K562 (cell line): ENCODE results near the gene IGSF23. TPM values are rescaled to one million over a fixed set of nuclear protein-coding genes. Genes with fewer than 3 reads are reported as not detected.

Experiments
- ATAC-seq: fragments of 200-7000 bp; cut with Tn5 transposase; 3 replicates; pipeline ENCODE4 v1.9.1; 2020; ENCODE audit warnings: moderate library complexity
- BruUV-seq: library from RNA; stranded (reverse); fragments of 400-500 nt; replicated peaks from 2 replicates; lab custom pipeline; 2021; lab: Mats Ljungman, UMichigan
- CTCF ChIA-PET: fragments of 300-600 bp; formaldehyde crosslinking; extraction: SDS; loops from one replicate; lab custom pipeline; 2021; ENCODE audit warnings: low intra/inter-chr PET ratio; lab: Yijun Ruan, JAX
- POLR2A ChIA-PET: fragments of 300-600, 350-650 bp; sonication (Branson Sonifier 250); formaldehyde crosslinking; extraction: SDS; loops from one replicate; lab custom pipeline; 2021; ENCODE audit warnings: antibody characterized with exemption, inconsistent platforms; lab: Yijun Ruan, JAX
- DNase-seq, 4 experiments: peaks; one replicate each; pipeline versions ENCODE4 v3.0.0 to v3.0.0-alpha.2; 2011 to 2018; ENCODE audit warnings: low spot score in 3 of 4, mixed read lengths in 3 of 4; ENCODE audit errors: extremely low read depth in 1 of 4
- FAIRE-seq: peaks from 2 replicates; lab custom pipeline; 2011; peaks lifted over from hg19 to GRCh38; lab: Jason Lieb, UNC
- H2AFZ ChIP-seq: 2 replicates; pipeline ENCODE4 v1.6.0; 2011; ENCODE audit warnings: low read depth, low read length, control low read depth, inconsistent platforms
- H3K27ac ChIP-seq: fragments of 200-600 bp; 3 replicates; pipeline ENCODE4 v1.8.0; 2011; ENCODE audit warnings: low read depth, mild to moderate bottlenecking, control low read depth, inconsistent platforms, low read length, moderate library complexity, mixed read lengths; ENCODE audit errors: extremely low read depth
- H3K27me3 ChIP-seq, 2 experiments: fragments of 300-600 bp in 1 of 2; 2 replicates in 1 of 2; 3 replicates in 1 of 2; pipeline versions ENCODE4 v1.6.0 to v1.8.0; 2011; ENCODE audit warnings: inconsistent platforms in 2 of 2, low read length in 2 of 2, mild to moderate bottlenecking in 1 of 2, mixed read lengths in 1 of 2, moderate library complexity in 1 of 2; ENCODE audit not compliant: control insufficient read depth in 2 of 2, insufficient read depth in 2 of 2
- H3K36me3 ChIP-seq: fragments of 300-600 bp; 3 replicates; pipeline ENCODE4 v1.8.0; 2011; ENCODE audit warnings: mild to moderate bottlenecking, low read length, inconsistent platforms; ENCODE audit not compliant: control insufficient read depth, insufficient read depth
- H3K4me1 ChIP-seq, 2 experiments: fragments of 200-600 bp in 1 of 2; replicated peaks in 1 of 2; 2 replicates in 1 of 2; 3 replicates in 1 of 2; pipeline versions ENCODE4 v1.5.1 to v1.8.0; 2011; ENCODE audit warnings: inconsistent platforms in 2 of 2, low read length in 2 of 2, mild to moderate bottlenecking in 1 of 2, mixed read lengths in 1 of 2, moderate library complexity in 1 of 2; ENCODE audit not compliant: control insufficient read depth in 2 of 2, insufficient read depth in 2 of 2
- H3K4me2 ChIP-seq: 2 replicates; pipeline ENCODE4 v1.6.1; 2011; ENCODE audit warnings: low read length, control low read depth, inconsistent platforms, mixed read lengths; ENCODE audit not compliant: insufficient read depth
- H3K4me3 ChIP-seq: fragments of 200-600 bp; sonication (generic), shearing (Covaris generic); 2 replicates; pipeline ENCODE4 v1.5.1; 2016; ENCODE audit warnings: control low read depth, inconsistent platforms
- H3K79me2 ChIP-seq: fragments of 200-600 bp; 3 replicates; pipeline ENCODE4 v1.8.0; 2011; ENCODE audit warnings: low read length, inconsistent platforms; ENCODE audit not compliant: control insufficient read depth, insufficient read depth
- H3K9ac ChIP-seq, 2 experiments: 2 replicates each; pipeline versions ENCODE4 v1.6.0 to v1.6.1; 2011; ENCODE audit warnings: low read depth in 2 of 2, low read length in 2 of 2, control low read depth in 1 of 2, inconsistent platforms in 1 of 2, mild to moderate bottlenecking in 1 of 2, mixed read lengths in 1 of 2; ENCODE audit not compliant: insufficient read depth in 1 of 2
- H3K9me1 ChIP-seq: one replicate; pipeline ENCODE4 v1.6.0; 2011; ENCODE audit warnings: inconsistent platforms, mild to moderate bottlenecking, low read length, moderate library complexity; ENCODE audit not compliant: control insufficient read depth, insufficient read depth
- H3K9me3 ChIP-seq: replicated peaks from 2 replicates; pipeline ENCODE4 v1.5.1; 2011; ENCODE audit warnings: low read depth, low read length, inconsistent platforms; ENCODE audit not compliant: control insufficient read depth, insufficient read depth
- H4K20me1 ChIP-seq: replicated peaks from 2 replicates; pipeline ENCODE4 v1.6.1; 2011; ENCODE audit warnings: low read length, inconsistent platforms, mixed read lengths; ENCODE audit not compliant: control insufficient read depth, insufficient read depth
- CHD7 ChIP-seq: fragments of 200-600 bp; sonication (generic); IDR thresholded peaks from one replicate; pipeline ENCODE4 v1.6.1; 2012; ENCODE audit warnings: mild to moderate bottlenecking, low read depth, low read length, inconsistent platforms
- GTF2F1 ChIP-seq: IDR thresholded peaks from 2 replicates; pipeline ENCODE4 v1.6.1; 2011; ENCODE audit warnings: low read depth, low read length, improper control_type of control experiment
- MBD2 ChIP-seq: sonication (generic); IDR thresholded peaks from 2 replicates; pipeline ENCODE4 v1.6.1; 2016; ENCODE audit warnings: low read depth, borderline replicate concordance
- SAP30 ChIP-seq: fragments of 200-600 bp; sonication (generic); IDR thresholded peaks from 2 replicates; pipeline ENCODE4 v1.6.1; 2012; ENCODE audit warnings: borderline replicate concordance, low read depth, mild to moderate bottlenecking, moderate library complexity, low read length, control low read depth, inconsistent platforms; ENCODE audit not compliant: insufficient read depth, poor library complexity, severe bottlenecking
- ZC3H8 ChIP-seq: fragments of 450-650 bp; IDR thresholded peaks from 2 replicates; pipeline ENCODE4 v1.6.1; 2017
- ZNF121 ChIP-seq: sonication (generic); formaldehyde crosslinking; conservative IDR thresholded peaks from 2 replicates; pipeline ENCODE4 v1.8.0; 2022; ENCODE audit warnings: missing genetic modification reagents
- ZNF23 ChIP-seq: fragments of 250-450 bp; sonication (Bioruptor Pico); IDR thresholded peaks from 2 replicates; pipeline ENCODE4 v1.4.0; 2020; ENCODE audit warnings: mild to moderate bottlenecking
- ZSCAN29 ChIP-seq: fragments of 450-650 bp; IDR thresholded peaks from 2 replicates; pipeline ENCODE4 v1.6.1; 2017
- WGBS: fragments of 100-300 bp; shearing (Covaris generic); methylation state at CpG from one replicate; pipeline ENCODE4 v1.1.6; 2016; ENCODE audit warnings: low coverage, mixed read lengths; ENCODE audit not compliant: insufficient coverage; ENCODE audit errors: missing lambda C conversion rate; 5-methylcytosine and 5-hydroxymethylcytosine counted together
- in situ Hi-C: fragments of 300-500 bp; cut with MboI; formaldehyde crosslinking; loops from 4 replicates; pipeline ENCODE4 v1.15.0; 2018; ENCODE audit warnings: inconsistent platforms, mixed read lengths
- intact Hi-C: fragments of 100-400 bp; cut with micrococcal nuclease; formaldehyde crosslinking; loops from 2 replicates; pipeline ENCODE4 v1.14.2; 2022
- polyA plus RNA-seq, 8 experiments: library from polyadenylated mRNA; depleted of rRNA in 4 of 8; stranded (reverse) in 5 of 8; unstranded in 3 of 8; fragments of >200 nt; fragmentation: Nextera tagmentation in 2 of 8; fragmentation: Illumina TruSeq in 1 of 8; extraction: Ambion mirVana in 2 of 8; extraction: Trizol in 1 of 8; gene quantifications; 2 replicates each; pipeline versions ENCODE4 v1.2.1 to v1.2.3, GENCODE V29; 2011 to 2014; ENCODE audit warnings: inconsistent platforms in 1 of 8, missing spikeins in 1 of 8
- total RNA-seq, 7 experiments: library from RNA; depleted of rRNA in 6 of 7; stranded (reverse); fragments of >200 nt in 6 of 7; fragmentation: Illumina TruSeq in 2 of 7; extraction: Trizol in 2 of 7; gene quantifications; 2 replicates each; pipeline versions ENCODE4 v1.2.1 to v1.2.3, GENCODE V29; 2011 to 2021; ENCODE audit warnings: low replicate concordance in 1 of 7
- TF ChIP-seq, protein P1 (sequence below): fragments of 450-650 bp; formaldehyde crosslinking; IDR thresholded peaks from 2 replicates; pipeline ENCODE4 v1.4.0; 2020; ENCODE audit warnings: mild to moderate bottlenecking, moderate library complexity
- TF ChIP-seq, protein P2 (sequence below), 2 experiments: fragments of 250-450 bp in 1 of 2; fragments of 450-650 bp in 1 of 2; sonication (Bioruptor Pico) in 1 of 2; IDR thresholded peaks; 2 replicates each; pipeline versions ENCODE4 v1.6.1 to v1.8.0; 2016 to 2021; ENCODE audit warnings: mild to moderate bottlenecking in 2 of 2, moderate library complexity in 2 of 2, missing compliant biosample characterization in 1 of 2, missing genetic modification characterization in 1 of 2

Gene IGSF23
- total and polyA plus RNA-seq, 9 of the 15 experiments (the other 6 are each of a cell fraction or from before 2014, with no cell fraction given): not detected

DNA sequence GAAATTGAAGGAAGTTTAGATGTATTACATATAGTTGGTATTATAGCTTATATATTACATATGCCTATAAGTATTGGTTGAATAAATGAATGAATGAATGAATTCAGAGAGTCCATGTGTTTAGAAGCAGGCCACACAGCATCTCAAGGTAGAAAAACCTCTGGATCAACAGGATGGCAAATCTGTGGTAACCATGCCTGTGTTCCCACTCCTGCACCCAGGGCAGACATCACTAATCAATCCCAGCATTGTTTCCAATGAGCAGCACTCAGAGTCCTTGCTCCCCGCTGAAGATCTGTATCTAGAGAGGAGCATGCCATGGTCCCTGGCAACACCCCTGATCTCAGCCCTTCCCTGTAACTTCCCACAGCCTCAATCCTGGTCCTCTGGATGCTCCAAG lies 58.9 kb downstream of the IGSF23 start:
- no peaks in the 10 kb centered on the region; the same call in 1 of the 2 replicates for H4K20me1 ChIP-seq
- no peak overlapping the region for H3K27ac ChIP-seq
- H3K4me3 ChIP-seq: no peak overlapping the region
- in situ Hi-C loops (no loop called here), intact Hi-C loops (no loop called here)
- H3K4me1 ChIP-seq: peaks cover 0 to 3% of the 10 kb centered on the region in 2 experiments; a peak in 1 of 5 replicates
- FAIRE-seq: no peak
- no peaks in the 10 kb centered on the region for H3K27me3 ChIP-seq
- no peak overlapping the region for H2AFZ ChIP-seq
- no peaks in the 10 kb centered on the region for H3K9me3 ChIP-seq
- no TSS peak for BruUV-seq
- POLR2A ChIA-PET: no interaction called here
- DNase-seq: no peak
- no peak overlapping the region for H3K9ac ChIP-seq
- CTCF ChIA-PET: no interaction called here
- H3K36me3 ChIP-seq: no peaks in the 10 kb centered on the region
- ATAC-seq: no peak
- no peaks in the 10 kb centered on the region for H3K9me1 ChIP-seq
- H3K79me2 ChIP-seq: no peaks in the 10 kb centered on the region
- WGBS: 20% methylated on average over 1 of the region's 1 CpG
- H3K4me2 ChIP-seq: no peak overlapping the region
- TF ChIP-seq SAP30: no peak
- no peak for TF ChIP-seq ZSCAN29
- TF ChIP-seq ZC3H8: no peak
- TF ChIP-seq GTF2F1: no peak
- no peak for TF ChIP-seq MBD2
- TF ChIP-seq ZNF121 (CRISPR knock-in tag): no peak
- no peak for TF ChIP-seq CHD7
- TF ChIP-seq, protein P1, sequence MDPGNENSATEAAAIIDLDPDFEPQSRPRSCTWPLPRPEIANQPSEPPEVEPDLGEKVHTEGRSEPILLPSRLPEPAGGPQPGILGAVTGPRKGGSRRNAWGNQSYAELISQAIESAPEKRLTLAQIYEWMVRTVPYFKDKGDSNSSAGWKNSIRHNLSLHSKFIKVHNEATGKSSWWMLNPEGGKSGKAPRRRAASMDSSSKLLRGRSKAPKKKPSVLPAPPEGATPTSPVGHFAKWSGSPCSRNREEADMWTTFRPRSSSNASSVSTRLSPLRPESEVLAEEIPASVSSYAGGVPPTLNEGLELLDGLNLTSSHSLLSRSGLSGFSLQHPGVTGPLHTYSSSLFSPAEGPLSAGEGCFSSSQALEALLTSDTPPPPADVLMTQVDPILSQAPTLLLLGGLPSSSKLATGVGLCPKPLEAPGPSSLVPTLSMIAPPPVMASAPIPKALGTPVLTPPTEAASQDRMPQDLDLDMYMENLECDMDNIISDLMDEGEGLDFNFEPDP (CRISPR knock-in tag): no peak
- TF ChIP-seq ZNF23: peak; percentile 98
- TF ChIP-seq, protein P2, sequence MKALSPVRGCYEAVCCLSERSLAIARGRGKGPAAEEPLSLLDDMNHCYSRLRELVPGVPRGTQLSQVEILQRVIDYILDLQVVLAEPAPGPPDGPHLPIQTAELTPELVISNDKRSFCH (CRISPR knock-in tag; IDR thresholded peaks at IDR 0.05): no peak
- TF ChIP-seq, protein P2 (tag; IDR thresholded peaks at IDR 0.05): no peak
